GM12878 (cell line): Measurements from ENCODE around the gene ZDHHC19. TPM values are rescaled to one million over a fixed set of nuclear protein-coding genes. Genes with fewer than 3 reads are reported as not detected.

Experiments
- ATAC-seq: fragments of 200-7000 bp; cut with Tn5 transposase; 3 replicates; pipeline ENCODE4 v1.9.1; 2020; ENCODE audit warnings: mild to moderate bottlenecking, moderate library complexity
- BruUV-seq: library from RNA; stranded (reverse); fragments of 400-500 nt; replicated peaks from 2 replicates; lab custom pipeline; 2021; lab: Mats Ljungman, UMichigan
- CTCF ChIA-PET: fragments of 300-600 bp; sonication (Branson Sonifier 250); formaldehyde crosslinking; extraction: SDS; loops from one replicate; lab custom pipeline; 2021; ENCODE audit warnings: inconsistent platforms; lab: Yijun Ruan, JAX
- POLR2A ChIA-PET: fragments of 350-600 bp; formaldehyde crosslinking; extraction: SDS; loops from one replicate; lab custom pipeline; 2021; ENCODE audit warnings: inconsistent platforms; lab: Charles Lee
- RAD21 ChIA-PET: fragments of 300-600 bp; sonication (Branson Sonifier 250); formaldehyde crosslinking; loops from one replicate; lab custom pipeline; 2023; ENCODE audit warnings: antibody characterized with exemption; ENCODE audit not compliant: unreplicated experiment; lab: Charles Lee
- SMC1A ChIA-PET: fragments of 300-600 bp; sonication (Branson Sonifier 250); formaldehyde crosslinking; loops from one replicate; lab custom pipeline; 2023; ENCODE audit not compliant: unreplicated experiment, uncharacterized antibody; lab: Charles Lee
- DNase-seq: peaks from one replicate; pipeline ENCODE4 v3.0.0-alpha.2; 2011; ENCODE audit warnings: low read depth, low spot score
- FAIRE-seq: peaks from 3 replicates; lab custom pipeline; 2011; peaks lifted over from hg19 to GRCh38; lab: Jason Lieb, UNC
- H2AFZ ChIP-seq: 2 replicates; pipeline ENCODE4 v1.6.0; 2011; ENCODE audit warnings: low read depth, low read length, control low read depth; ENCODE audit not compliant: control insufficient read depth
- H3K27ac ChIP-seq: 2 replicates; pipeline ENCODE4 v1.5.1; 2011; ENCODE audit warnings: control low read depth; ENCODE audit not compliant: control insufficient read depth, insufficient read depth
- H3K27me3 ChIP-seq, 2 experiments: replicated peaks in 1 of 2; 2 replicates each; pipeline versions ENCODE4 v1.6.0 to v1.6.1; 2011; ENCODE audit warnings: low read length in 1 of 2; ENCODE audit not compliant: control insufficient read depth in 2 of 2, insufficient read depth in 2 of 2
- H3K36me3 ChIP-seq, 2 experiments: 2 replicates each; pipeline ENCODE4 v1.5.1; 2011; ENCODE audit warnings: low read length in 1 of 2; ENCODE audit not compliant: control insufficient read depth in 2 of 2, insufficient read depth in 2 of 2
- H3K4me1 ChIP-seq: 2 replicates; pipeline ENCODE4 v1.6.1; 2011; ENCODE audit warnings: mild to moderate bottlenecking, low read length, moderate library complexity, mixed read lengths; ENCODE audit not compliant: control insufficient read depth, insufficient read depth
- H3K4me2 ChIP-seq: 2 replicates; pipeline ENCODE4 v1.6.0; 2011; ENCODE audit warnings: control low read depth; ENCODE audit not compliant: control insufficient read depth, insufficient read depth
- H3K4me3 ChIP-seq: fragments of 200-600 bp; sonication (generic); 2 replicates; pipeline ENCODE4 v1.5.1; 2016
- H3K79me2 ChIP-seq: 2 replicates; pipeline ENCODE4 v1.6.0; 2011; ENCODE audit warnings: low read length; ENCODE audit not compliant: control insufficient read depth, insufficient read depth
- H3K9ac ChIP-seq: 2 replicates; pipeline ENCODE4 v1.8.0; 2011; ENCODE audit warnings: low read length, control low read depth, mixed read lengths; ENCODE audit not compliant: control insufficient read depth, insufficient read depth
- H3K9me3 ChIP-seq: replicated peaks from 3 replicates; pipeline ENCODE4 v1.5.1; 2011; ENCODE audit warnings: mild to moderate bottlenecking, low read length; ENCODE audit not compliant: control insufficient read depth, insufficient read depth
- H4K20me1 ChIP-seq: 2 replicates; pipeline ENCODE4 v1.6.0; 2011; ENCODE audit not compliant: control insufficient read depth, insufficient read depth
- CUX1 ChIP-seq: IDR thresholded peaks from 2 replicates; pipeline ENCODE4 v1.6.1; 2012; ENCODE audit warnings: improper control_type of control experiment, low read depth, low read length; ENCODE audit not compliant: insufficient replicate concordance
- EZH2 ChIP-seq: IDR thresholded peaks from 2 replicates; pipeline ENCODE4 v1.6.1; 2012; ENCODE audit warnings: low read depth, mild to moderate bottlenecking, control low read depth, inconsistent platforms, low read length, borderline replicate concordance; ENCODE audit not compliant: control insufficient read depth
- IRF3 ChIP-seq: fragments of 450-650 bp; IDR thresholded peaks from 2 replicates; pipeline ENCODE4 v1.6.1; 2014; ENCODE audit warnings: mild to moderate bottlenecking
- IRF4 ChIP-seq: IDR thresholded peaks from 2 replicates; pipeline ENCODE4 v1.6.1; 2011; ENCODE audit warnings: low read depth, low read length
- PRDM15 ChIP-seq: fragments of 450-650 bp; formaldehyde crosslinking; IDR thresholded peaks from 2 replicates; pipeline ENCODE4 v1.4.0; 2020; ENCODE audit warnings: mild to moderate bottlenecking, moderate library complexity
- TBL1XR1 ChIP-seq: IDR thresholded peaks from 2 replicates; pipeline ENCODE4 v1.6.1; 2012; ENCODE audit warnings: low read depth, low read length, improper control_type of control experiment
- TCF12 ChIP-seq: IDR thresholded peaks from 2 replicates; pipeline ENCODE4 v1.6.1; 2011; ENCODE audit warnings: low read depth, mild to moderate bottlenecking, low read length
- USF1 ChIP-seq: IDR thresholded peaks from 2 replicates; pipeline ENCODE4 v1.6.1; 2011; ENCODE audit warnings: borderline replicate concordance, low read depth, mild to moderate bottlenecking, moderate library complexity, mixed read lengths, low read length; ENCODE audit not compliant: insufficient read depth; ENCODE audit errors: extremely low read length
- USF2 ChIP-seq: IDR thresholded peaks from 2 replicates; pipeline ENCODE4 v1.6.1; 2011; ENCODE audit warnings: low read depth, low read length, improper control_type of control experiment, borderline replicate concordance
- WRNIP1 ChIP-seq: IDR thresholded peaks from 2 replicates; pipeline ENCODE4 v1.6.1; 2011; ENCODE audit warnings: low read depth, low read length, improper control_type of control experiment, borderline replicate concordance
- ZNF384 ChIP-seq: IDR thresholded peaks from 2 replicates; pipeline ENCODE4 v1.6.1; 2012; ENCODE audit warnings: low read depth, mild to moderate bottlenecking, low read length, improper control_type of control experiment, borderline replicate concordance
- WGBS: methylation state at CpG from one replicate; pipeline ENCODE4 v1.1.6; 2016; ENCODE audit warnings: low lambda C conversion rate; ENCODE audit not compliant: insufficient replicate concordance, insufficient coverage; ENCODE audit errors: missing lambda C conversion rate; 5-methylcytosine and 5-hydroxymethylcytosine counted together
- in situ Hi-C: fragments of 300-500 bp; cut with MboI; formaldehyde crosslinking; loops from 9 replicates; pipeline ENCODE4 v1.14.3; 2018; ENCODE audit warnings: mixed read lengths
- intact Hi-C: fragments of 100-400 bp; cut with micrococcal nuclease; formaldehyde crosslinking; loops from one replicate; pipeline ENCODE4 v1.14.2; 2022; ENCODE audit not compliant: unreplicated experiment
- polyA plus RNA-seq, 11 experiments: library from polyadenylated mRNA; depleted of rRNA in 4 of 11; unstranded in 6 of 11; stranded (reverse) in 5 of 11; fragments of >200 nt; fragmentation: Nextera tagmentation in 4 of 11; fragmentation: Illumina TruSeq in 1 of 11; extraction: Ambion mirVana in 4 of 11; extraction: Trizol in 1 of 11; gene quantifications; 1 replicate in 1 of 11; 2 replicates in 10 of 11; pipeline versions ENCODE4 v1.2.1 to v1.2.3, GENCODE V29; 2011 to 2016; ENCODE audit warnings: inconsistent platforms in 2 of 11, missing spikeins in 2 of 11, low read depth in 1 of 11
- total RNA-seq, 4 experiments: library from RNA; depleted of rRNA in 3 of 4; stranded (reverse); fragments of >200 nt in 3 of 4; fragmentation: Illumina TruSeq in 1 of 4; extraction: Trizol in 1 of 4; gene quantifications; 2 replicates each; pipeline versions ENCODE4 v1.2.1 to v1.2.3, GENCODE V29; 2013 to 2021

ZDHHC19 gene
- total and polyA plus RNA-seq, 10 of the 15 experiments (the other 5 are each of a cell fraction or from before 2014, with no cell fraction given): 0.26 TPM; not detected in 9

GRCh38 chr3:196216089-196216564 lies 4.9 kb upstream of the ZDHHC19 start, which contains the start of gene SLC51A:
TSS of gene SLC51A (plus strand) at chr3:196216534. CDS start at chr3:196216713, 179 bp downstream.
- SMC1A ChIA-PET: interaction anchor here (1.4 kb wide), 1 partner anchor 16 kb away, joined by 3 read pairs; no protein-coding TSS in a partner anchor
- H3K4me2 ChIP-seq: no peak within 1 kb of the TSS
- TF ChIP-seq USF2 (no peak), IRF3 (no peak), TCF12 (no peak), WRNIP1 (no peak), TBL1XR1 (no peak), IRF4 (no peak), PRDM15 (no peak), USF1 (no peak), CUX1 (no peak), EZH2 (no peak), ZNF384 (no peak)

More at GRCh38 chr3:196216089-196216564, 4.9 kb upstream of the ZDHHC19 start, which contains the start of gene SLC51A:
- intact Hi-C loops (no loop called here), in situ Hi-C loops (no loop called here)
- ATAC-seq (no peak), DNase-seq (no peak), FAIRE-seq (no peak)
- no peaks in the 10 kb centered on the region for H4K20me1 ChIP-seq
- H3K4me3 ChIP-seq: no peak within 1 kb of the TSS
- H3K9ac ChIP-seq: no peak within 1 kb of the TSS
- ChIA-PET CTCF (no interaction called here), POLR2A (no interaction called here), RAD21 (no interaction called here)
- no peak within 1 kb of the TSS for H3K27ac ChIP-seq
- H3K36me3 ChIP-seq: no peaks in the 10 kb centered on the region
- H2AFZ ChIP-seq: no peak within 1 kb of the TSS
- no TSS peak for BruUV-seq
- H3K79me2 ChIP-seq: no peaks in the 10 kb centered on the region
- H3K4me1 ChIP-seq: peaks cover 10% of the 10 kb centered on the region
- WGBS: 52% methylated on average over 14 of the region's 15 CpGs
- no peaks in the 10 kb centered on the region for H3K27me3 ChIP-seq
- no peaks in the 10 kb centered on the region for H3K9me3 ChIP-seq
